ENCODE measurements around the gene DNAH2. TPM values are rescaled to one million over a fixed set of nuclear protein-coding genes. Genes with fewer than 3 reads are reported as not detected.

The DNAH2 gene
- total and polyA plus RNA-seq, 9 of the 15 experiments (the other 6 are each of a cell fraction or from before 2014, with no cell fraction given) = 0.03 TPM; not detected in 8

DNA sequence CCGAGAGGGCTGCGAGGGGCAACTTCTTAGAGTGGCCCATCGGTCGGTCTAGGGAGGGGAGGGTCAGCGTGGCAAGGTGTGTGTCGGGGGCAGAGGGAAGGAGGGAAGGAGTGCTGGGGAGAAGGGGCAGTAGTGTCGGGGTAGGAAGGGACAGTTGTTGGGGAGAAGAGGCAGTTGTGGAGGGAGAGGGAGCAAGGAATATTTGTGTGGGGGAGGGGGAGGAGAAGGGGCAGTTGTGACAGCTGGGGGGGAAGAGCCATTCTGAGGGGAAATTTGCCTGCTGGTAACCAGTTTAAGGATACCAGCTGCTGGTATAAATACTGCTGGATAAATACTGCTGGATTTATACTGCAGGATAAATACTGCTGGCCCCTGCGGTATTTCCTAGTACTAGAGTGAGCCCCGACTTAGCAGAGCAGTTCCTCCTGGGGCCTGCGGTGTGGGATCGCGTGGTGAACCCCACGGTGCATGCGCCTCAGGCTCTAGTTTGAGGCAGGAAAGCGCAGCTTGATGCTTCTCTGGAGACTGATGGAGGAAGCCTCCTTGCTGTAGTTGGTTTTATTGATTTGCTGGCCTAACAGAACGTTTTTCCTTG lies 309 bp downstream of the DNAH2 start (continued):
- TF ChIP-seq, protein P1, sequence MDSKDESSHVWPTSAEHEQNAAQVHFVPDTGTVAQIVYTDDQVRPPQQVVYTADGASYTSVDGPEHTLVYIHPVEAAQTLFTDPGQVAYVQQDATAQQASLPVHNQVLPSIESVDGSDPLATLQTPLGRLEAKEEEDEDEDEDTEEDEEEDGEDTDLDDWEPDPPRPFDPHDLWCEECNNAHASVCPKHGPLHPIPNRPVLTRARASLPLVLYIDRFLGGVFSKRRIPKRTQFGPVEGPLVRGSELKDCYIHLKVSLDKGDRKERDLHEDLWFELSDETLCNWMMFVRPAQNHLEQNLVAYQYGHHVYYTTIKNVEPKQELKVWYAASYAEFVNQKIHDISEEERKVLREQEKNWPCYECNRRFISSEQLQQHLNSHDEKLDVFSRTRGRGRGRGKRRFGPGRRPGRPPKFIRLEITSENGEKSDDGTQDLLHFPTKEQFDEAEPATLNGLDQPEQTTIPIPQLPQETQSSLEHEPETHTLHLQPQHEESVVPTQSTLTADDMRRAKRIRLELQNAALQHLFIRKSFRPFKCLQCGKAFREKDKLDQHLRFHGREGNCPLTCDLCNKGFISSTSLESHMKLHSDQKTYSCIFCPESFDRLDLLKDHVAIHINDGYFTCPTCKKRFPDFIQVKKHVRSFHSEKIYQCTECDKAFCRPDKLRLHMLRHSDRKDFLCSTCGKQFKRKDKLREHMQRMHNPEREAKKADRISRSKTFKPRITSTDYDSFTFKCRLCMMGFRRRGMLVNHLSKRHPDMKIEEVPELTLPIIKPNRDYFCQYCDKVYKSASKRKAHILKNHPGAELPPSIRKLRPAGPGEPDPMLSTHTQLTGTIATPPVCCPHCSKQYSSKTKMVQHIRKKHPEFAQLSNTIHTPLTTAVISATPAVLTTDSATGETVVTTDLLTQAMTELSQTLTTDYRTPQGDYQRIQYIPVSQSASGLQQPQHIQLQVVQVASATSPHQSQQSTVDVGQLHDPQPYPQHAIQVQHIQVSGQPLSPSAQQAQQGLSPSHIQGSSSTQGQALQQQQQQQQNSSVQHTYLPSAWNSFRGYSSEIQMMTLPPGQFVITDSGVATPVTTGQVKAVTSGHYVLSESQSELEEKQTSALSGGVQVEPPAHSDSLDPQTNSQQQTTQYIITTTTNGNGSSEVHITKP (IDR thresholded peaks at IDR 0.05; ENCODE audit: partially characterized antibody) = peak; percentile 7
- TF ChIP-seq NRF1 (conservative IDR thresholded peaks at IDR 0.05 in 1 of 2, IDR thresholded peaks at IDR 0.05 in 1 of 2) (peak in 1 of 2 experiments; percentile 65; a peak in 3 of 4 replicates), ZNF444 (CRISPR knock-in tag; IDR thresholded peaks at IDR 0.05) (no peak), ZBED1 (IDR thresholded peaks at IDR 0.05) (no peak), BRD4 (IDR thresholded peaks at IDR 0.05) (no peak), ZBTB8A (IDR thresholded peaks at IDR 0.05; ENCODE audit: partially characterized antibody) (no peak)
- TF ChIP-seq, protein P2, sequence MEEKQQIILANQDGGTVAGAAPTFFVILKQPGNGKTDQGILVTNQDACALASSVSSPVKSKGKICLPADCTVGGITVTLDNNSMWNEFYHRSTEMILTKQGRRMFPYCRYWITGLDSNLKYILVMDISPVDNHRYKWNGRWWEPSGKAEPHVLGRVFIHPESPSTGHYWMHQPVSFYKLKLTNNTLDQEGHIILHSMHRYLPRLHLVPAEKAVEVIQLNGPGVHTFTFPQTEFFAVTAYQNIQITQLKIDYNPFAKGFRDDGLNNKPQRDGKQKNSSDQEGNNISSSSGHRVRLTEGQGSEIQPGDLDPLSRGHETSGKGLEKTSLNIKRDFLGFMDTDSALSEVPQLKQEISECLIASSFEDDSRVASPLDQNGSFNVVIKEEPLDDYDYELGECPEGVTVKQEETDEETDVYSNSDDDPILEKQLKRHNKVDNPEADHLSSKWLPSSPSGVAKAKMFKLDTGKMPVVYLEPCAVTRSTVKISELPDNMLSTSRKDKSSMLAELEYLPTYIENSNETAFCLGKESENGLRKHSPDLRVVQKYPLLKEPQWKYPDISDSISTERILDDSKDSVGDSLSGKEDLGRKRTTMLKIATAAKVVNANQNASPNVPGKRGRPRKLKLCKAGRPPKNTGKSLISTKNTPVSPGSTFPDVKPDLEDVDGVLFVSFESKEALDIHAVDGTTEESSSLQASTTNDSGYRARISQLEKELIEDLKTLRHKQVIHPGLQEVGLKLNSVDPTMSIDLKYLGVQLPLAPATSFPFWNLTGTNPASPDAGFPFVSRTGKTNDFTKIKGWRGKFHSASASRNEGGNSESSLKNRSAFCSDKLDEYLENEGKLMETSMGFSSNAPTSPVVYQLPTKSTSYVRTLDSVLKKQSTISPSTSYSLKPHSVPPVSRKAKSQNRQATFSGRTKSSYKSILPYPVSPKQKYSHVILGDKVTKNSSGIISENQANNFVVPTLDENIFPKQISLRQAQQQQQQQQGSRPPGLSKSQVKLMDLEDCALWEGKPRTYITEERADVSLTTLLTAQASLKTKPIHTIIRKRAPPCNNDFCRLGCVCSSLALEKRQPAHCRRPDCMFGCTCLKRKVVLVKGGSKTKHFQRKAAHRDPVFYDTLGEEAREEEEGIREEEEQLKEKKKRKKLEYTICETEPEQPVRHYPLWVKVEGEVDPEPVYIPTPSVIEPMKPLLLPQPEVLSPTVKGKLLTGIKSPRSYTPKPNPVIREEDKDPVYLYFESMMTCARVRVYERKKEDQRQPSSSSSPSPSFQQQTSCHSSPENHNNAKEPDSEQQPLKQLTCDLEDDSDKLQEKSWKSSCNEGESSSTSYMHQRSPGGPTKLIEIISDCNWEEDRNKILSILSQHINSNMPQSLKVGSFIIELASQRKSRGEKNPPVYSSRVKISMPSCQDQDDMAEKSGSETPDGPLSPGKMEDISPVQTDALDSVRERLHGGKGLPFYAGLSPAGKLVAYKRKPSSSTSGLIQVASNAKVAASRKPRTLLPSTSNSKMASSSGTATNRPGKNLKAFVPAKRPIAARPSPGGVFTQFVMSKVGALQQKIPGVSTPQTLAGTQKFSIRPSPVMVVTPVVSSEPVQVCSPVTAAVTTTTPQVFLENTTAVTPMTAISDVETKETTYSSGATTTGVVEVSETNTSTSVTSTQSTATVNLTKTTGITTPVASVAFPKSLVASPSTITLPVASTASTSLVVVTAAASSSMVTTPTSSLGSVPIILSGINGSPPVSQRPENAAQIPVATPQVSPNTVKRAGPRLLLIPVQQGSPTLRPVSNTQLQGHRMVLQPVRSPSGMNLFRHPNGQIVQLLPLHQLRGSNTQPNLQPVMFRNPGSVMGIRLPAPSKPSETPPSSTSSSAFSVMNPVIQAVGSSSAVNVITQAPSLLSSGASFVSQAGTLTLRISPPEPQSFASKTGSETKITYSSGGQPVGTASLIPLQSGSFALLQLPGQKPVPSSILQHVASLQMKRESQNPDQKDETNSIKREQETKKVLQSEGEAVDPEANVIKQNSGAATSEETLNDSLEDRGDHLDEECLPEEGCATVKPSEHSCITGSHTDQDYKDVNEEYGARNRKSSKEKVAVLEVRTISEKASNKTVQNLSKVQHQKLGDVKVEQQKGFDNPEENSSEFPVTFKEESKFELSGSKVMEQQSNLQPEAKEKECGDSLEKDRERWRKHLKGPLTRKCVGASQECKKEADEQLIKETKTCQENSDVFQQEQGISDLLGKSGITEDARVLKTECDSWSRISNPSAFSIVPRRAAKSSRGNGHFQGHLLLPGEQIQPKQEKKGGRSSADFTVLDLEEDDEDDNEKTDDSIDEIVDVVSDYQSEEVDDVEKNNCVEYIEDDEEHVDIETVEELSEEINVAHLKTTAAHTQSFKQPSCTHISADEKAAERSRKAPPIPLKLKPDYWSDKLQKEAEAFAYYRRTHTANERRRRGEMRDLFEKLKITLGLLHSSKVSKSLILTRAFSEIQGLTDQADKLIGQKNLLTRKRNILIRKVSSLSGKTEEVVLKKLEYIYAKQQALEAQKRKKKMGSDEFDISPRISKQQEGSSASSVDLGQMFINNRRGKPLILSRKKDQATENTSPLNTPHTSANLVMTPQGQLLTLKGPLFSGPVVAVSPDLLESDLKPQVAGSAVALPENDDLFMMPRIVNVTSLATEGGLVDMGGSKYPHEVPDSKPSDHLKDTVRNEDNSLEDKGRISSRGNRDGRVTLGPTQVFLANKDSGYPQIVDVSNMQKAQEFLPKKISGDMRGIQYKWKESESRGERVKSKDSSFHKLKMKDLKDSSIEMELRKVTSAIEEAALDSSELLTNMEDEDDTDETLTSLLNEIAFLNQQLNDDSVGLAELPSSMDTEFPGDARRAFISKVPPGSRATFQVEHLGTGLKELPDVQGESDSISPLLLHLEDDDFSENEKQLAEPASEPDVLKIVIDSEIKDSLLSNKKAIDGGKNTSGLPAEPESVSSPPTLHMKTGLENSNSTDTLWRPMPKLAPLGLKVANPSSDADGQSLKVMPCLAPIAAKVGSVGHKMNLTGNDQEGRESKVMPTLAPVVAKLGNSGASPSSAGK (IDR thresholded peaks at IDR 0.05) = peak; percentile 24; the same call in 1 of the 2 replicates
- TF ChIP-seq, protein P3, sequence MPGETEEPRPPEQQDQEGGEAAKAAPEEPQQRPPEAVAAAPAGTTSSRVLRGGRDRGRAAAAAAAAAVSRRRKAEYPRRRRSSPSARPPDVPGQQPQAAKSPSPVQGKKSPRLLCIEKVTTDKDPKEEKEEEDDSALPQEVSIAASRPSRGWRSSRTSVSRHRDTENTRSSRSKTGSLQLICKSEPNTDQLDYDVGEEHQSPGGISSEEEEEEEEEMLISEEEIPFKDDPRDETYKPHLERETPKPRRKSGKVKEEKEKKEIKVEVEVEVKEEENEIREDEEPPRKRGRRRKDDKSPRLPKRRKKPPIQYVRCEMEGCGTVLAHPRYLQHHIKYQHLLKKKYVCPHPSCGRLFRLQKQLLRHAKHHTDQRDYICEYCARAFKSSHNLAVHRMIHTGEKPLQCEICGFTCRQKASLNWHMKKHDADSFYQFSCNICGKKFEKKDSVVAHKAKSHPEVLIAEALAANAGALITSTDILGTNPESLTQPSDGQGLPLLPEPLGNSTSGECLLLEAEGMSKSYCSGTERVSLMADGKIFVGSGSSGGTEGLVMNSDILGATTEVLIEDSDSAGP (CRISPR knock-in tag; IDR thresholded peaks at IDR 0.05) = no peak
- TF ChIP-seq, protein P4, sequence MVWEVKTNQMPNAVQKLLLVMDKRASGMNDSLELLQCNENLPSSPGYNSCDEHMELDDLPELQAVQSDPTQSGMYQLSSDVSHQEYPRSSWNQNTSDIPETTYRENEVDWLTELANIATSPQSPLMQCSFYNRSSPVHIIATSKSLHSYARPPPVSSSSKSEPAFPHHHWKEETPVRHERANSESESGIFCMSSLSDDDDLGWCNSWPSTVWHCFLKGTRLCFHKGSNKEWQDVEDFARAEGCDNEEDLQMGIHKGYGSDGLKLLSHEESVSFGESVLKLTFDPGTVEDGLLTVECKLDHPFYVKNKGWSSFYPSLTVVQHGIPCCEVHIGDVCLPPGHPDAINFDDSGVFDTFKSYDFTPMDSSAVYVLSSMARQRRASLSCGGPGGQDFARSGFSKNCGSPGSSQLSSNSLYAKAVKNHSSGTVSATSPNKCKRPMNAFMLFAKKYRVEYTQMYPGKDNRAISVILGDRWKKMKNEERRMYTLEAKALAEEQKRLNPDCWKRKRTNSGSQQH (CRISPR knock-in tag; IDR thresholded peaks at IDR 0.05) = no peak

Data from K562 (cell line).